Activated naive CD4-positive, alpha-beta T cell (primary cell): ENCODE results near the gene GSTM2.

Experiments used
- DNase-seq, 4 experiments: peaks; one replicate each; lab custom pipeline; 2025; lab: John Stamatoyannopoulos, UW

The GSTM2 gene

GRCh38 chr1:109716570-109717090 is 48.8 kb downstream of the GSTM2 start:
- no peak for DNase-seq

- DNase-seq = no peak
Observed at GRCh38 chr1:109717729-109718128, 49.9 kb downstream of the GSTM2 start.

- DNase-seq = no peak
Observed at GRCh38 chr1:109718495-109718894, 50.6 kb downstream of the GSTM2 start.

GRCh38 chr1:109719337-109719837 is 51.5 kb downstream of the GSTM2 start:
- no peak for DNase-seq

- DNase-seq = no peak
Observed at GRCh38 chr1:109721042-109721441, 53.2 kb downstream of the GSTM2 start.

GRCh38 chr1:109721971-109722370 is 54.1 kb downstream of the GSTM2 start:
- DNase-seq = no peak

GRCh38 chr1:109722908-109723691 is 55.2 kb downstream of the GSTM2 start:
- no peak for DNase-seq
